Activated CD8-positive, alpha-beta memory T cell treated with anti-CD3 and anti-CD28 coated beads for 48 hours (primary cell): Measurements from ENCODE around the gene BEX3.
"Not testable (repeated sequence)": the region's sequence is repeated elsewhere in the genome, so short reads cannot be mapped to it uniquely, and the experiment has no call there.

Experiments used
- DNase-seq, 3 experiments: peaks; one replicate each; pipeline ENCODE4 v3.0.0-alpha.2; 2020; ENCODE audit warnings: low read depth in 2 of 3, low spot score in 2 of 3

BEX3 gene

DNA sequence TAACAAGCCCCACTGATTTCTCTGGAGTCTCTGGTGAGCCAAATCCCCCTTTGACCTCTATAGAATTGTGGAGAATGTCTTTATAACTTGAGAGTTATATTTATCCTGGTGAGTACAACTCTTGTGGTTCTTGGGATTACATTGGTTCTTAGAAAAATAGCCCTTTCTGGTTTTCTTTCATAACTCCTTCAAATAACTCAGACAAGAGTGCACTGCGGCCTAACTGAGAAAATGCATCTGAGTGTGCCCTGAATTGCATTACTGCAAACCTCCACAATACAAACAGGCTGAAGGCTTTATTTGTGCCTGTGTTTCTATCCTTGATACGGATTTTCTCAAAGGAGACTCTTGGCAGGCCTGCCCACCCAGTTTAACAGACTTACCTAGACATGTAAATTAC, 2.7 kb downstream of the BEX3 start:
- DNase-seq: no peak

DNA sequence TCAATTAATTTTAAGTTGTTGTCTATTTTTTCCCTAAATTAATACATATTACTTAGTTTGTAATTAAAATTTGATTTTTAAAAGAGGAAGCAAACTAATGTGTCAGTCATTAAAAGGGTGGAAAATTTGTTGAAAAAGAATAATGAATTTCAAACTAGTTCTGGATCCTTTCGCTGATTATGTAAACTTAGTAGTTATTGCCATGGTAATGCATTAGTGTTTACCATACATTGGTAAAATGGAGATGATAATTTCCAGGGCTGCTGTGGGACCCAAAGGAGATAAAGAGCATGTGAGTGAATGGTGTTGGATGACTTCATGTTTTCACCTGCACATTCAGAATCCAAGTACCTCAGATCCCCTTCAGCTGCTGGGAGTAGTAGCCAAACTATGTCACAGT, 6.5 kb downstream of the BEX3 start:
- DNase-seq: no peak

DNA sequence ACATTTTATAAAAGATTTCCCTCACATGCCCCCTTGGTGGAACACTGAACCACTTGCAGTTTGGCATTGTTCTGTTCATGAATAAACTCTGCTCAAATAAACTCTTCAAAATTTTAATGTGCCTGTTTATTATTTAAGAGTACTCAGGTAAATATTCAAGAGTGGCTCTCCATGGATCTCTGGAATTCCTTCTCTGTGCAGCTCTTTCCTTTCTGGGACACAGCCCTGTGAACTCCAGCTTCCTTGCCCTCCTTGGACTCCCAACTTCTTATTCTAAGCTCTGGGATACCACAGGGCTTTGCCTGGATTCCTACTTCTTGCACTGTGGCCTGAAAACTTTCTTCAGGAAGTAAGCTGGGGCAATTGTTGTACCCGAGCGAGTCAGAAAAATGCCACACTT, 8.3 kb downstream of the BEX3 start:
- no peak for DNase-seq

DNA sequence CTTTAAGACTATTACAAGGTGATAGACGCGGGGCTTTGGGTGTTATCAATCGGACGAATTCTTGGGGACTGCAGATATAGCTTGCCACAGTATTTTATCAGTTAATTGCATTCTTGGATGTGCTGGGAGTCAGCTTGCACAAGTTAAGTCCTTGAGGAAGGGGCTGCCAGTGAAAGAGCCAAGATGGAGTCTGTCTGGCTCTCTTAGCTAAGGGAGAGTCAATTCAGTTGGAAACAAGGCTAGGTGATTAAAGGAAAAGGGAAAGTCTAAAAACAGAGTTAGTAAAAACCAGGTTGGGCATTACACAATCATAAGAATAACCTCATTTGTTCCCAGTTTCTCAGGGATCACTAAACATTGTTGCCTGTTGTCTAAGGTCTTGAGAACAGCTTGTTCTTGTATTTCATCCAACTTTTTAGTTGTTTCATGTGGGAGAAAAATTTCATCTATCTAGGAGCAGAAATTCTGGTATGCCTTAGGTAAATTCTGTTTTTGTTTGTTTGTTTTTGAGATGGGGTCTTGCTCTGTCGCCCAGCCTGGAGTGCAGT, 9.0 kb downstream of the BEX3 start:
- not testable (repeated sequence) for DNase-seq

DNA sequence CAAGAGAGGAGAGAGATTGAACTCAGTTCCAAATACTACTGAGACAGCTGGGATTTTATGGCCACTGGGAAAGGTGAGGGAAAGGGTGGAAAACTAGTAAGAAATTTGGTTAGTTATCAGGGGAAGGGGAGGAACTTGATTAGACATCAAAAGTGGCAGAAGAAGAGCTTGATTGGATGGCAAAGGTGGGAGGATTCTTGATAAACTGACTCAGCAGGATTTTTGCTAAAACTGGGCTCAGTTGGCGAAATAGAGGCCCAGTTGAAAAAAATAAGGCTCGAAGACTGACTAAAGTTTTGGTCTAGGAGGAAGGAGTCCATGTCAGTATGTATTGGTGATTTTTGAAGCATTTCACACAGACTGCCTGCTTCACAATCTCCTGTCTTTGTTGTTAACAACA, 10.0 kb downstream of the BEX3 start:
- no peak for DNase-seq

DNA sequence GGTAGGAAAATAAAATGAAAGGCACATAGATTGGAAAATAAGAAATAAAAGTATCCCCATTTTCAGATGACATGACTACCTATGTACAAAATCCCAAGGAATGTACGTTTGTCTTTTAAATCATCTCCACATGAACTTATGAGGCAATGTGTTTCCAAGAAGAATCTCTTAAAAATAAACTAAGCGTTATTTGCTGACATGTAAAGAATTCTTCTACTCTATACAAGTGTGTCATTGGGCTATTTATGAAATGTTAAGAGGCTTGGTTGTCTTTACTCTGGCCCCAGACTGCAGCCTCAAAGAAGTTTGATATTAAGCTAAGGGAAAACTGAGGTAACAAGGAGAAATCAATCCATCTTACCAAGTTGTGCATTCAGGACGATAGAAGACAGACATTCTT, 17.1 kb downstream of the BEX3 start:
- no peak for DNase-seq

DNA sequence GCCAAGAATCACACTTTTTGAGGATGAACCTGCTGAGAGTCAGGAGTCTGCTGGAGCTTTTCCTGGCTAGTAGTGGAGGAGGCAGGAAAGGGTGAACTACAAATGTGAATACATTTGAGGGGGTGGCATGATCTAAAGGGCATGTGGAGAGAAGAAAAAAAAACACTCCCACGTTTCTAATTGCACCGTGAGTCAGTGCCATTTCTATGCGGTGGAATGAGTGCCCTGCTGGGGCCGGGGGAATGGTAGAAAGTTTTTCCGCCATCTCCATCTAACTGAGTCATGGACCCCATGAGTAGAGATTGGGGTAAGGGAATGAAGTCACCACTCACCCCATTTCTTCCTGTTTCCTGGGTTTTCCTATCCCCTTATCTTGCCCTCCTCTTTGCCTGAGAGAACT, 19.8 kb downstream of the BEX3 start:
- DNase-seq: no peak

DNA sequence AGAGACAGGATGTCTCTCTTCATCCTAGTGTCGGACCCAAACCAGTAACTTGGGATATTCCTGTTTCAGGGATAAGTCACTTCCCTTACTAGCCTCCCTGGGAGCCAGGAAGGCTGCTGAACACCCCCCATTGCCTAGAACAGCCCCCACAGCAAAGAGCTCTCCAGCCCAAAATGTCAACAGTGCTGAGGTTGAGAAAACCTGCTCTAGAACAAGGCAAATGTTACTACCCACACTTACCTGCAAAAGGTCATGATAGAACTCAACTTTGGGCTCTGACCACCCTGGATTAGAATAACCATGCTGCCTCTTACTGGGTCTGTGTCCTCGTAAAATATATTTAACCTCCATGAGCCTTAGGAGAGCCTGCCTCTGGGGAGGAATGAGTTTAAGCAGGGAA, 20.3 kb downstream of the BEX3 start:
- DNase-seq: no peak

DNA sequence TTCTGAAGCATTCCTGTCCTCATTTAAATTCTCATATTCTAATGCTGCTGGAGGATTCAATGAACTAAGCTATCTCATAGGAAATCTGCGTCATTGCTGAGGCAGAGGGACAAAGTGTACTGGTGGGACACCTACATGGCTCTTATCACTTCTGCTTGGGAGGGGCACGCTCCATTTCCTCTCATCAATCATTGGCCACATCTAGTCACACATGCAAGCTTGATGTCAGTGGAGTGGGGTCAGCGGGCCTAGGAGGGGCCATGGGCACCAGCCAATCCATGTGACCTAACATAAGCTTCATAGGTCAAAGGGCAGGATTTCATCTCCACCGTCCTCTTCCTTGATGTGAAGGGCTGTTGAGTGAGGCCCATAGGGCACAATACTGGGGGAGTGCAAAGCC, 21.4 kb downstream of the BEX3 start:
- DNase-seq: no peak

DNA sequence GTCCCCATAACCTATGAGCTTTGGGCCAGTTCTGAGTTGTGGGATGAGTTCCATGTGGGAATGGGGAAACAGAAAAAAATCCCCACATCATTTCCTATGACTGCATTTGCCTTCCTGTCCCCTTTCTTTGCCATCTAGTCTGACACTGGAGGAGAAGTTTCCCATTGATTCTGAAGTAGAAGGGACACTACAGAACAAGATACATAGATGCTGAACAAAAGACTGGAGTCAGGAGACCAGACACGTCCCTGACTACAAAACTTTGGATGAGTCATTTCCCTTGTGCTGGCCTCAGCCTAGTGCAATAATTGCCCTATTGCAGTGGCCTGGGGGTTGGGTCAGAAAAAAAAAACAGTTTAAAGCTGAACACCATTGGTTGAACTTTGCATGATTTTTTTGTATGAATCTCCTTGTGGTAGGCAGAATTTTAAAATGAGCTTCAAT, 22.1 kb downstream of the BEX3 start:
- DNase-seq: no peak

DNA sequence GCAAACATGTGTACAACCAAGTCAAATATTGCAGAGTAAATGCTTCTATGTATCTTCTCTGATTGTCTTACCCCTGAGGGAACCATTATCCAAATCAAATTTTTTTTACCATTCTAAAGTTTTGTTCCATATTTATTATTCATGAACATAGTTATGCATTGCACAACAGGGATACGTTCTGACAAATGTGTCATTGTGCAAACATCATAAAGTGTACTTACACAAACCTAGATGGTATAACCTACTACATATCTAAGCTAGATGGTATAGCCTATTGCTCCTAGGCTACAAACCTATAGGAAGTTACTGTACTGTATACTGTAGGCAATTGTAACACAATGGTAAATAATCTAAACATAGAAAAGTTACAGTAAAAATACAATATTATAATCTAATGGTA, 23.4 kb downstream of the BEX3 start:
- no peak for DNase-seq

DNA sequence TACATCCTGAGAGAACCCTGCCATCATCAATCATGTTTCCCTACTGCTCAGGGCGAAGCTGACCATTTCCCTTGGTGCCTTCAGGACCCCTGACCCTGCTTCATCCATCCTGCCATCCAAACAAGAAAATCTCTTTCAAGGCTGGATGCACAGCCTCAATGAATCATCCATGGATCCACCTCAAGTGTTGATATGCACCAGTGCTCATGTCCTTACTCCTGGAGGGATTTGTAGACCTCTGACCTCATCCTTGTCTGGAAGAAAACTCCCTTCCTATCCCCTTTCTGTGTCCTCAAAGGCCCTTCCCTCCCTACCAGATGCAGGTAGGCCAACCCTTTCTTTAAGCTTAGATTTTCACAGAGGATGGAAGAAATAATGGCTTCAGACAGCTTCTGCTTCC, 24.6 kb downstream of the BEX3 start:
- no peak for DNase-seq

DNA sequence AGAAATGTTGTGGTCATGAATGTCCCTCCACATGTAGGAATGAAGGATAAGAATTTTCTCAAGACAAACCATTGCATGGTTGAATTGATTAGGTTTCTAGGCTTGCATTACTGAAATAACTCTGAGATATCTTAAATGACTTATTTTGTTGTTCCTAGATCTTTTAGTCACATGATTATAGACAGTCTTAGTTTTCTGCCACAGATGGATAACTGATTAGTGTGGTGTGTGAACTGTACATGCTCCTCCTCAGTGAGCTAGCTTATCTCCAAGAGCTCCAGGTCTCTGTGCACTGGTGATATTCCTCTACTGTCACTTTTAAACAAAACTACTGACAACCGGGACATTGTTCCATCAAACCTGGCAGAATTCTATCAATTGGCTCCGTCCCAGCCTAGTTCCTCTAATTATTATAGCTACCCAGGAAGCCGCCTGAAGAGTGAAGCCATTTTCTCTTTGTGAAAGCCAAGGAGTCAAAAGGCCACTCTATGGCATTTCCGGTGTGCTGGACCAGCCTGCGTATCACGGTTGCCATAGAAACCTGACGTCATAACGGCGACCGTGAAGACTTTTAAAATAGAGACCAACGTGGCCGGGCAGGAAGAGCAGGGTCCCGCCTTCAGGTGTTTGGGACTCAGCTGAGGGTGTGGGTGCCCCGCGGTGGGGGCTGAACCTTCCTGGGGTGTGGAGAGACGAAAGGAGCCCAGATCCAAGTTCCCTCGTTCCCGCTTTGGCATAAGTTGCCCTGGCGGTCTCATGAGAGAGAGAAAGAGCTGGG, 28.1 kb downstream of the BEX3 start:
- peak in 2 of 3 experiments; percentile 8 to 26 for DNase-seq

DNA sequence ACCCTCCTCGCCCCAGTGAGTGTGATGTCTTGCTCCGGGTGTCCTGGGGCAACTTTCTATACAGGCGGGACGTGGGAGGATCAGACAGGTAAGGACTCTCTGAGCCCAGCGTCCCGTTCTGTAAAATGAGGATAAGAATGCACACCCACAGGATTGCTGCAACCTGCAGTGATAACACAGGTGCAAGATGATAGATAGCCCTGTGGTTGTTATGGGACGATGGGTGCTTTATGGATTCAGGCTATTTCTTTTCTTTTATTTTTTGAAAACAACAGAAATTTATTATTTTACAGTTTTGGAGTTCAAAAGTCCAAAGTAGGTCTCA, 28.6 kb downstream of the BEX3 start:
- DNase-seq: no peak

DNA sequence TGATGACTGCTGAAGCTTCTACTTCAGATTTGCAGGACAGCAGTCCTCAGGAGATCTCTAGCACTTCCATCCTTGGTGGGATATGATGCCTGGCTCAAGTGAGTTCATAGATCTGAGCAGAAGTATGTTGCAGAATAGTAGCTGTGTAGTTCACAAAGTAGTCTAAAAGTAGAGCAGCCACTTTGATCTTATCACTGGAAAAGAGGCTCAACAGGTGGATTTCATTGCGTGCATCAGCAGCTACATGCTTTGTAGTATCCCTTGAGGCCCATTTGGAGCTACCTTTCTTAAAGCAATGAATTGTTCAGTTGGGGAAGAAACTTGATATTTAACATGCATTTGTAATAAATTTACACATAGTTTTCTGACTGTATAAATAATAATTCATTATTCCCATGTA, 29.9 kb downstream of the BEX3 start:
- DNase-seq: no peak

DNA sequence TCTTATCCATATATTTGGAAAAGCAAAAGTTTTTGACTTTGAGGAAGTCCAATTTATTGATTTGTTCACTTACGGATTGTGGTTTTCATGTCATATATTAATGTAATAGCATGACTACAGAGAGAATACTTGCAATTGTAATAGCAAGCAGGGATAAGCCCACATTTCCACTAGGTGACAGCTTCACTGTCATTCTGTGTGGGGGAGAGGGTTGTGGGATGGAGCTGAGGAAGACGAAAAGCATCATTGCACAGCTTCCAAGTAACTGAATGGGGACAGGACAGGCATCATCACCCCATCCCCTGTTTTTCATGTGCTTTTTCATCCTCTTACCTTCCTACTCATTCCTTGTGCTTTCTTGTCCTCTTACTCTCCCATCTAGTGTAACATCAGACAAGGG, 31.4 kb downstream of the BEX3 start:
- no peak for DNase-seq

DNA sequence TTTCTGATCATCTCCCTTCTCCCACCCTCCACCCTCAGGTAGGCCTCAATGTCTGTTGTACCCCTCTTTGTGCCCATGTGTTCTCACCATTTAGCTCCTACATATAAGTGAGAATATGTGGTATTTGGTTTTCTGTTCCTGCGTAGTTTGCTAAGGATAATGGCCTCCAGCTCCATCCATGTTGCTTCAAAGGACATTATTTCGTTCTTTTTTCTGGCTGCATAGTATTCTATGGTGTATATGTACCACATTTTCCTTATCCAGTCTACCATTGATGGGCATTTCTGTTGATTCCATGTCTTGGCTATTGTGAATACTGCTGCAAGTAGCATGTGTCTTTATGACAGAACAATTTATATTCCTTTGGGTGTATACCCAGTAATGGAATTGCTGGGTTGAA, 35.4 kb downstream of the BEX3 start:
- DNase-seq: not testable (repeated sequence)

DNA sequence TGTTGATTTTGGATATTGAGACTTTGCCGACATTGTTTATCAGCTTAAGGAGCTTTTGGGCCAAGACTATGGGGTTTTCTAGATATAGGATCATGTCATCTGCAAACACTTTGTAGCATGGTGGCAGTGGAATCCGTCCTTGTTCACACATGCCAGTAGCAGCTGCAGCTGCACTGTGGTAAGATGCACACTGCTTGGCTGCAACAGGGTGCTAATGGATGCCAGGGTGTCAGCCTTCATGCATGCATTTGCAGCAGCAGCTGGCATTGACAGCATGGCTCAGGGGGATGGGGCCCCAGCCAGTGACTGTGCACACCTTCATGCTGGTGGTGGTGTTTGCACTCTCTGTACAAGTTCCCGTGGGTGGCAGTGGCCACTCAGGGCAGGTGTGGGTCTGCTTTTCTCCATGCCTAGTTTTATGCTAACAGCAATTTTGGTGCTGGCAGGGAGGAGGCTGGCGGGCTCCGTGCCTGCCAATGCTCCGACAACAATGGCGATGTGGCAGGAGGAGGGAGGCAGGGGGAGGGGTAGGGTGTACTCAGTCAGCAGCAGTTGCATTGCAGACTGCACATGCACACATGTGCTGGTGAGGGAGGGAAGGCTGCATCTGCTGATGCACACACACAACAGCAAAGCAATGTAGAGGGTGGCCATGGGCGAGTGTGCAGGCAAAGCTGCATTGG, 37.5 kb downstream of the BEX3 start:
- DNase-seq: no peak

DNA sequence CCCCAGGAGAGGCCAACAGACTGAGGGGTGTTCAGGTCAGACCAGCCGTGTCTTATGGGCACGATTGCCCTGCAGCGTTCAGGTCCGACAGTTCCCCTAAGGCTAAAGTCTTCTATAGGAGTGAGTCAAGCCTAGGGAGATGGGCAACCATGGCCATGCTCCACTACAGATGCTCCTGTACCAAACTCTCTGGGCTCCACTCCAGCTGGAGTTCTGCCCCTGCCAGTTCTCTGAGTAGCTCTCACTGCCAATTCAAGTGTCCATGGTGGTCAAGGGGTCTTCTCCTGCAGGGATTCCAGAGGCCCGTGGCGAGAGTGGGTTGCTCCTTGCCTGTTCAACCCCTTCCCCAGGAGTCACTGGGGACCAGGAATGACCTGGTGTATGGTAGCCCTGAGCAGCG, 38.2 kb downstream of the BEX3 start:
- DNase-seq: no peak

DNA sequence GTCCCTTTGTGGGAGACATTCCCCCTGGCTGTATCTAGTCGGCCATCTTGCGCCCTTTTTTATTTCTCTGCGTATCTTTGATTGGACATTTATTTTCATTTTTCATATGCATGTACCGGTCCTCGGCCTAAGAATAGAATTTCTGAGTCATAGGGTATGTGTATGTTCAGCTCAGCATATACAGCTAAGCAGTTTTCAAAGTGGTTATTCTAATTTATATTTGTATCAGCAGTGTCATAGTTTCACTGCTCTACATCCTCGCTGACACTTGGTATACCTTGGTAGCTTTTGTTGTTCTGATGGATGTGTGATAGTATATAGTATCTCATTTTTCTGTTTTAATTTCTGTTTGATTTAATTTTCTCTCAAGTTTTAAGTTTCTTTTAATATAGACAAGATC, 38.7 kb downstream of the BEX3 start:
- no peak for DNase-seq

DNA sequence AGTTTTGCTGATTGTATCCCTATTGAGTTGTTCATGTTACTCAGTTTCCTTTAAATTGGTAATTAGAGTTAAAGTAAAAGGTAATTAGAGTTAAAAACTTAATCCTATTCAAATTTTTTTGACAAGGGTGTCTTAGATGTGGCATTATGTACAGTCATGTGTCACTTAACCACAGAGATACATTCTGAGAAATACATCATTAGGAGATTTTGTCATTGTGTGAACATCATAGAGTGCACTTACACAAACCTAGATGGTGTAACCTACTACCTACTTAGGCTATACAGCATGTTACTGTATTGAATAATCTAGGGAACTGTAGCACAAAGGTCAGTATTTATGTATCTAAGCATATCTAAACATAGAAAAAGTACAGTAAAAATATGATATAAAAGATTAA, 39.2 kb downstream of the BEX3 start:
- DNase-seq: no peak

DNA sequence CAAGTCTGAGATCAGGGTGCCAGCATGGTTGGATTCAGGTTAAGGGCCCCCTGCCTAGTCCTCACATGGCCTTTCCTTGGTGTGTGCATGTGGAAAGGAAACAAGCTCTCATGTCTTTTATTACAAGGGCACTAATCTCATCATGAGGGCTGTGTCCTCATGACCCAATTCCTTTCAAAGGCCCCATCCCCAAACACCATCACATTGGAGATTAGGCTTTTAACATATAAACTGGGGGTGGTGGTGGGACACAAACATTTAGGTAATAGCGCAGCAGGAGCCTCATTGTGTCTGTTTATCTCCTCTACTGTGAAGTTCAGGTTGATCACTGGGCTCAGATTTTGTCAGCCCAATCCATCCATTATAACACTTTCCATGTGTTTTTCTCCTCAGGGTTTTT, 41.0 kb downstream of the BEX3 start:
- DNase-seq: no peak

DNA sequence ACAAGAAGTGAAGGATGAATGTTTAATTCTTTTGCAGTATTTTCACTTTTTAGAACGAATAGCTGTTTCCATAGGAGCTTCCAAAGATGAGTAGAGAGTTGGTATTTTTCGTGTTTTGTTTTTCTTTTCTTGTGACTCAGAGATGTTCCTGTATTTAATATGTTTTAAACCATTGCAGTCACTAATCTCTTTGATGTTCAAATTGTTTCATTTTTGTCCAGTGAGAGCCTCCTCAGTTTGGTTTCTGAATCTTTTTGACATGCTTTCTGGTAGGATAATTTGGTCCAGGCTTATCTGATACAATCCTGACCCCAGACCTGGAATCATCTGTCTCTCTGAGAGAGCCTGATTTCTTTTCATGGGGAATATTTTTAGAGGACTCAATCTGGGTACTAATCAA, 41.6 kb downstream of the BEX3 start:
- no peak for DNase-seq
